ENCODE data around the gene VPS54.

GRCh38 chr2:64059270-64059669, 40.0 kb upstream of the VPS54 start:
- no peak for TF ChIP-seq SP1 (IDR thresholded peaks at IDR 0.05; ENCODE audit: low read depth)
- TF ChIP-seq, protein P1, sequence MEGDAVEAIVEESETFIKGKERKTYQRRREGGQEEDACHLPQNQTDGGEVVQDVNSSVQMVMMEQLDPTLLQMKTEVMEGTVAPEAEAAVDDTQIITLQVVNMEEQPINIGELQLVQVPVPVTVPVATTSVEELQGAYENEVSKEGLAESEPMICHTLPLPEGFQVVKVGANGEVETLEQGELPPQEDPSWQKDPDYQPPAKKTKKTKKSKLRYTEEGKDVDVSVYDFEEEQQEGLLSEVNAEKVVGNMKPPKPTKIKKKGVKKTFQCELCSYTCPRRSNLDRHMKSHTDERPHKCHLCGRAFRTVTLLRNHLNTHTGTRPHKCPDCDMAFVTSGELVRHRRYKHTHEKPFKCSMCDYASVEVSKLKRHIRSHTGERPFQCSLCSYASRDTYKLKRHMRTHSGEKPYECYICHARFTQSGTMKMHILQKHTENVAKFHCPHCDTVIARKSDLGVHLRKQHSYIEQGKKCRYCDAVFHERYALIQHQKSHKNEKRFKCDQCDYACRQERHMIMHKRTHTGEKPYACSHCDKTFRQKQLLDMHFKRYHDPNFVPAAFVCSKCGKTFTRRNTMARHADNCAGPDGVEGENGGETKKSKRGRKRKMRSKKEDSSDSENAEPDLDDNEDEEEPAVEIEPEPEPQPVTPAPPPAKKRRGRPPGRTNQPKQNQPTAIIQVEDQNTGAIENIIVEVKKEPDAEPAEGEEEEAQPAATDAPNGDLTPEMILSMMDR (IDR thresholded peaks at IDR 0.05 in 2 of 3, conservative IDR thresholded peaks at IDR 0.05 in 1 of 3; ENCODE audit: borderline replicate concordance in 1 of 3, insufficient read depth in 1 of 3, low read depth in 2 of 3, low read length in 2 of 3) = no peak
- TF ChIP-seq YY1 (IDR thresholded peaks at IDR 0.05; ENCODE audit: extremely low read depth, insufficient replicate concordance, low read depth, low read length) = no peak
- no peak for TF ChIP-seq EZH2 (IDR thresholded peaks at IDR 0.05)
